GM23338 (cell line): ENCODE measurements around the gene TRPC4AP. TPM values are rescaled to one million over a fixed set of nuclear protein-coding genes. Genes with fewer than 3 reads are reported as not detected.
A peak's percentile ranks its signal among the peaks of the same experiment; 100 is the strongest.

ENCODE experiments used
- ATAC-seq: fragments of 200-7000 bp; cut with Tn5 transposase; 3 replicates; pipeline ENCODE4 v1.9.1; 2020
- DNase-seq: peaks from one replicate; pipeline ENCODE4 v3.0.0-alpha.2; 2015; ENCODE audit warnings: low spot score
- H2AFZ ChIP-seq: fragments of 200-600 bp; sonication (generic); 2 replicates; pipeline ENCODE4 v1.8.0; 2016; ENCODE audit warnings: antibody characterized with exemption, mild to moderate bottlenecking, moderate library complexity
- H3F3A ChIP-seq: fragments of 200-600 bp; sonication (generic); replicated peaks from 2 replicates; pipeline ENCODE4 v1.8.0; 2017; ENCODE audit warnings: antibody characterized with exemption, mixed run types, low read depth
- H3K27ac ChIP-seq: fragments of 200-600 bp; sonication (generic); 2 replicates; pipeline ENCODE4 v1.6.1; 2016; ENCODE audit warnings: low read depth
- H3K27me3 ChIP-seq: fragments of 200-600 bp; sonication (generic); 2 replicates; pipeline ENCODE4 v1.8.0; 2016; ENCODE audit warnings: mild to moderate bottlenecking, mixed run types, moderate library complexity; ENCODE audit not compliant: insufficient read depth
- H3K36me3 ChIP-seq: fragments of 200-600 bp; sonication (generic); 2 replicates; pipeline ENCODE4 v1.8.0; 2016; ENCODE audit warnings: mild to moderate bottlenecking; ENCODE audit not compliant: insufficient read depth
- H3K4me1 ChIP-seq: fragments of 200-600 bp; sonication (generic); 2 replicates; pipeline ENCODE4 v1.8.0; 2016; ENCODE audit warnings: mild to moderate bottlenecking, moderate library complexity; ENCODE audit not compliant: insufficient read depth
- H3K4me2 ChIP-seq: fragments of 200-600 bp; sonication (generic); 2 replicates; pipeline ENCODE4 v1.7.1; 2017; ENCODE audit warnings: mixed run types
- H3K4me3 ChIP-seq: fragments of 200-600 bp; sonication (generic); 2 replicates; pipeline ENCODE4 v1.6.1; 2016; ENCODE audit warnings: mixed run types
- H3K79me2 ChIP-seq: fragments of 200-600 bp; sonication (generic); replicated peaks from 2 replicates; pipeline ENCODE4 v1.8.0; 2017; ENCODE audit warnings: mild to moderate bottlenecking; ENCODE audit not compliant: insufficient read depth
- H3K9me2 ChIP-seq: fragments of 200-600 bp; sonication (generic); 2 replicates; pipeline ENCODE4 v1.8.0; 2017; ENCODE audit not compliant: insufficient read depth
- H4K20me1 ChIP-seq: fragments of 200-600 bp; sonication (generic); replicated peaks from 2 replicates; pipeline ENCODE4 v1.8.0; 2017; ENCODE audit warnings: mild to moderate bottlenecking; ENCODE audit not compliant: insufficient read depth
- H3K27ac Mint-ChIP-seq: 2 replicates; pipeline ENCODE4 v1.8.0; 2020; ENCODE audit warnings: inconsistent platforms, mild to moderate bottlenecking, moderate library complexity, mixed read lengths
- H3K27me3 Mint-ChIP-seq: 3 replicates; pipeline ENCODE4 v1.8.0; 2022; ENCODE audit warnings: low read depth, mild to moderate bottlenecking, moderate library complexity, mixed read lengths, inconsistent platforms; ENCODE audit not compliant: insufficient read depth, poor library complexity
- H3K36me3 Mint-ChIP-seq: 3 replicates; pipeline ENCODE4 v1.8.0; 2021; ENCODE audit warnings: low read depth, mild to moderate bottlenecking, inconsistent platforms, moderate library complexity, mixed read lengths
- H3K4me1 Mint-ChIP-seq: 3 replicates; pipeline ENCODE4 v1.8.0; 2020; ENCODE audit warnings: mild to moderate bottlenecking, inconsistent platforms, mixed read lengths
- H3K4me3 Mint-ChIP-seq: 3 replicates; pipeline ENCODE4 v1.8.0; 2021; ENCODE audit warnings: moderate library complexity, mild to moderate bottlenecking, inconsistent platforms, mixed read lengths
- H3K9me3 Mint-ChIP-seq: 3 replicates; pipeline ENCODE4 v1.8.0; 2020; ENCODE audit warnings: moderate library complexity, mild to moderate bottlenecking, inconsistent platforms, mixed read lengths
- CREB1 ChIP-seq: fragments of 250-450 bp; sonication (Bioruptor Pico); IDR thresholded peaks from 2 replicates; pipeline ENCODE4 v1.5.0; 2020; ENCODE audit warnings: low read depth, mild to moderate bottlenecking, moderate library complexity
- EZH2phosphoT487 ChIP-seq: fragments of 200-600 bp; sonication (generic); IDR thresholded peaks from one replicate; pipeline ENCODE4 v1.8.1; 2018; ENCODE audit warnings: antibody characterized with exemption; ENCODE audit not compliant: unreplicated experiment
- NANOG ChIP-seq: IDR thresholded peaks from 2 replicates; pipeline ENCODE4 v1.6.1; 2016; ENCODE audit warnings: antibody characterized with exemption, borderline replicate concordance
- POLR2AphosphoS5 ChIP-seq: IDR thresholded peaks from 2 replicates; pipeline ENCODE4 v1.6.1; 2016; ENCODE audit warnings: antibody characterized with exemption, low read depth
- STAT1 ChIP-seq: IDR thresholded peaks from one replicate; pipeline ENCODE4 v1.6.1; 2016; ENCODE audit warnings: antibody characterized with exemption; ENCODE audit not compliant: unreplicated experiment
- polyA plus RNA-seq: library from polyadenylated mRNA; unstranded; fragments of >200 nt; fragmentation: Nextera tagmentation; extraction: Ambion mirVana; gene quantifications from 2 replicates; pipeline ENCODE4 v1.2.1, GENCODE V29; 2016
- total RNA-seq: library from RNA; depleted of rRNA; stranded (reverse); fragments of >200 nt; shearing (Covaris generic); gene quantifications from 2 replicates; pipeline ENCODE4 v1.2.3, GENCODE V29; 2014
- TF ChIP-seq, protein P1 (sequence below): IDR thresholded peaks from 2 replicates; pipeline ENCODE4 v1.6.1; 2016; ENCODE audit warnings: antibody characterized with exemption
- TF ChIP-seq, protein P2 (sequence below), 2 experiments: fragments of 200-600 bp in 1 of 2; sonication (generic) in 1 of 2; conservative IDR thresholded peaks; 2 replicates each; pipeline versions ENCODE4 v1.5.1 to v1.6.1; 2016 to 2017; ENCODE audit warnings: antibody characterized with exemption in 2 of 2, low read depth in 2 of 2, mild to moderate bottlenecking in 2 of 2, moderate library complexity in 1 of 2
- TF ChIP-seq, protein P3 (sequence below): fragments of 250-450 bp; sonication (Bioruptor Pico); IDR thresholded peaks from 2 replicates; pipeline ENCODE4 v1.5.0; 2020; ENCODE audit warnings: mild to moderate bottlenecking, moderate library complexity

TRPC4AP gene
- total and polyA plus RNA-seq, 2 experiments from 2014 or later, result 48.8 to 89.5 TPM

DNA sequence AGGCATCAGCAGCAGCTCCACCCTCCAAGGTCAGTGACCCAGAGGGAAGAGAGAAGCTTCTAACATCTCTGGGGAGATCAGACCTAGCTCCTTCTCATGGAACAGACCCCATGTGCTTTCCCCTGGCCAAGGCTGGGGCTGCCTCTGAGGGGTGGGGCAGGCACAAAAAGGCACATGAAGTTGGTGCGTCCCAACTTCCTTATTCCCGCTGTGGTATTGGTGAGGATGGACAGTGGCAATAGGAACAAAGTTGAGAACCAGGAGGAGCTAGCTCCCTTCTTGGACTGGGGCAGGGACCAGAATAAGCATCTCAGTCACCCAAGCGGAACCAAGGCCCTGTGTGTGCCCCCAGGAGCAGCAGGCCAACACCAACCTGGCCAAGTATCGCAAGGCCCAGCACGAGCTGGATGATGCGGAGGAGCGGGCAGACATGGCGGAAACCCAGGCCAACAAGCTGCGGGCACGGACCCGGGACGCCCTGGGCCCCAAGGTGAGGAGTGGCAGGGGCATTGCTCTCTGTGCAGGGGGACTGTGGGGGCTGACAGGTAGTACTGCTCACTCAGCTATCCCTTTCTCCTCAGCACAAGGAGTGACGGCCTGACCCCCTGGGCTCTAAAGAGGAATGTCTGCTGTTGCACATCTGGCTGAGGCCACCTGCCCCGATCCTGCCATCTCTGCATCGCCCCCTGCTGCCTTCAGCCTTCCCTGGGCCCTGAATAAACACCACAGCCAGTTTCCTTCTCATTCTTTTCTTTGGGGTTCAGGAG, 90.8 kb downstream of the TRPC4AP start:
- no peak overlapping the region; the same call in 2 of the 3 replicates for H3K4me3 Mint-ChIP-seq
- H3K9me3 Mint-ChIP-seq, result peaks cover 4% of the 10 kb centered on the region; the same call in 2 of the 3 replicates
- H3K9me2 ChIP-seq, result no peaks in the 10 kb centered on the region
- H3K27ac ChIP-seq, result no peak overlapping the region
- DNase-seq (peak; percentile 70), ATAC-seq (peak; percentile 11)
- H4K20me1 ChIP-seq, result no peaks in the 10 kb centered on the region; the same call in 1 of the 2 replicates
- TF ChIP-seq, protein P1, sequence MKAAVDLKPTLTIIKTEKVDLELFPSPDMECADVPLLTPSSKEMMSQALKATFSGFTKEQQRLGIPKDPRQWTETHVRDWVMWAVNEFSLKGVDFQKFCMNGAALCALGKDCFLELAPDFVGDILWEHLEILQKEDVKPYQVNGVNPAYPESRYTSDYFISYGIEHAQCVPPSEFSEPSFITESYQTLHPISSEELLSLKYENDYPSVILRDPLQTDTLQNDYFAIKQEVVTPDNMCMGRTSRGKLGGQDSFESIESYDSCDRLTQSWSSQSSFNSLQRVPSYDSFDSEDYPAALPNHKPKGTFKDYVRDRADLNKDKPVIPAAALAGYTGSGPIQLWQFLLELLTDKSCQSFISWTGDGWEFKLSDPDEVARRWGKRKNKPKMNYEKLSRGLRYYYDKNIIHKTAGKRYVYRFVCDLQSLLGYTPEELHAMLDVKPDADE, result no peak
- TF ChIP-seq EZH2phosphoT487 (no peak), POLR2AphosphoS5 (no peak), NANOG (no peak), STAT1 (no peak), CREB1 (no peak)
- TF ChIP-seq, protein P2, sequence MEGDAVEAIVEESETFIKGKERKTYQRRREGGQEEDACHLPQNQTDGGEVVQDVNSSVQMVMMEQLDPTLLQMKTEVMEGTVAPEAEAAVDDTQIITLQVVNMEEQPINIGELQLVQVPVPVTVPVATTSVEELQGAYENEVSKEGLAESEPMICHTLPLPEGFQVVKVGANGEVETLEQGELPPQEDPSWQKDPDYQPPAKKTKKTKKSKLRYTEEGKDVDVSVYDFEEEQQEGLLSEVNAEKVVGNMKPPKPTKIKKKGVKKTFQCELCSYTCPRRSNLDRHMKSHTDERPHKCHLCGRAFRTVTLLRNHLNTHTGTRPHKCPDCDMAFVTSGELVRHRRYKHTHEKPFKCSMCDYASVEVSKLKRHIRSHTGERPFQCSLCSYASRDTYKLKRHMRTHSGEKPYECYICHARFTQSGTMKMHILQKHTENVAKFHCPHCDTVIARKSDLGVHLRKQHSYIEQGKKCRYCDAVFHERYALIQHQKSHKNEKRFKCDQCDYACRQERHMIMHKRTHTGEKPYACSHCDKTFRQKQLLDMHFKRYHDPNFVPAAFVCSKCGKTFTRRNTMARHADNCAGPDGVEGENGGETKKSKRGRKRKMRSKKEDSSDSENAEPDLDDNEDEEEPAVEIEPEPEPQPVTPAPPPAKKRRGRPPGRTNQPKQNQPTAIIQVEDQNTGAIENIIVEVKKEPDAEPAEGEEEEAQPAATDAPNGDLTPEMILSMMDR (conservative IDR thresholded peaks at IDR 0.05; ENCODE audit: low read depth in 2 of 2), result peak; percentile 42 to 70
- peaks cover 26% of the 10 kb centered on the region for H3K27me3 Mint-ChIP-seq
- H2AFZ ChIP-seq, result no peak overlapping the region
- H3F3A ChIP-seq, result 0 out of 2 replicates have a peak, but pooled peaks cover 6% of the 10 kb centered on the region
- no peaks in the 10 kb centered on the region for H3K4me1 ChIP-seq
- H3K79me2 ChIP-seq, result no peaks in the 10 kb centered on the region
- peaks cover 48% of the 10 kb centered on the region for H3K36me3 Mint-ChIP-seq
- H3K27me3 ChIP-seq, result no peaks in the 10 kb centered on the region
- H3K4me1 Mint-ChIP-seq, result peaks cover 17% of the 10 kb centered on the region
- no peak overlapping the region; the same call in 1 of the 2 replicates for H3K27ac Mint-ChIP-seq
- H3K4me2 ChIP-seq, result no peak overlapping the region
- peaks cover 8% of the 10 kb centered on the region; the same call in 1 of the 2 replicates for H3K36me3 ChIP-seq
- no peak overlapping the region for H3K4me3 ChIP-seq

GRCh38 chr20:35000922-35001595, 91.5 kb downstream of the TRPC4AP start:
- ATAC-seq, result no peak
- Histone ChIP-seq H3K27ac (no peak overlapping the region), H3K4me2 (no peak overlapping the region), H4K20me1 (no peaks in the 10 kb centered on the region; the same call in 1 of the 2 replicates), H3K4me3 (no peak overlapping the region), H3F3A (0 out of 2 replicates have a peak, but pooled peaks cover 6% of the 10 kb centered on the region), H3K27me3 (no peaks in the 10 kb centered on the region), H3K4me1 (no peaks in the 10 kb centered on the region), H3K79me2 (no peaks in the 10 kb centered on the region), H3K9me2 (no peaks in the 10 kb centered on the region), H2AFZ (no peak overlapping the region), H3K36me3 (peaks cover 3% of the 10 kb centered on the region; the same call in 1 of the 2 replicates)
- no peak for DNase-seq
- Mint-ChIP-seq H3K27ac (no peak overlapping the region), H3K9me3 (peaks cover 4% of the 10 kb centered on the region; the same call in 2 of the 3 replicates), H3K4me3 (no peak overlapping the region), H3K27me3 (peaks cover 32% of the 10 kb centered on the region), H3K4me1 (peaks cover 19% of the 10 kb centered on the region), H3K36me3 (peaks cover 46% of the 10 kb centered on the region)
- no peak for TF ChIP-seq NANOG
- TF ChIP-seq, protein P3, sequence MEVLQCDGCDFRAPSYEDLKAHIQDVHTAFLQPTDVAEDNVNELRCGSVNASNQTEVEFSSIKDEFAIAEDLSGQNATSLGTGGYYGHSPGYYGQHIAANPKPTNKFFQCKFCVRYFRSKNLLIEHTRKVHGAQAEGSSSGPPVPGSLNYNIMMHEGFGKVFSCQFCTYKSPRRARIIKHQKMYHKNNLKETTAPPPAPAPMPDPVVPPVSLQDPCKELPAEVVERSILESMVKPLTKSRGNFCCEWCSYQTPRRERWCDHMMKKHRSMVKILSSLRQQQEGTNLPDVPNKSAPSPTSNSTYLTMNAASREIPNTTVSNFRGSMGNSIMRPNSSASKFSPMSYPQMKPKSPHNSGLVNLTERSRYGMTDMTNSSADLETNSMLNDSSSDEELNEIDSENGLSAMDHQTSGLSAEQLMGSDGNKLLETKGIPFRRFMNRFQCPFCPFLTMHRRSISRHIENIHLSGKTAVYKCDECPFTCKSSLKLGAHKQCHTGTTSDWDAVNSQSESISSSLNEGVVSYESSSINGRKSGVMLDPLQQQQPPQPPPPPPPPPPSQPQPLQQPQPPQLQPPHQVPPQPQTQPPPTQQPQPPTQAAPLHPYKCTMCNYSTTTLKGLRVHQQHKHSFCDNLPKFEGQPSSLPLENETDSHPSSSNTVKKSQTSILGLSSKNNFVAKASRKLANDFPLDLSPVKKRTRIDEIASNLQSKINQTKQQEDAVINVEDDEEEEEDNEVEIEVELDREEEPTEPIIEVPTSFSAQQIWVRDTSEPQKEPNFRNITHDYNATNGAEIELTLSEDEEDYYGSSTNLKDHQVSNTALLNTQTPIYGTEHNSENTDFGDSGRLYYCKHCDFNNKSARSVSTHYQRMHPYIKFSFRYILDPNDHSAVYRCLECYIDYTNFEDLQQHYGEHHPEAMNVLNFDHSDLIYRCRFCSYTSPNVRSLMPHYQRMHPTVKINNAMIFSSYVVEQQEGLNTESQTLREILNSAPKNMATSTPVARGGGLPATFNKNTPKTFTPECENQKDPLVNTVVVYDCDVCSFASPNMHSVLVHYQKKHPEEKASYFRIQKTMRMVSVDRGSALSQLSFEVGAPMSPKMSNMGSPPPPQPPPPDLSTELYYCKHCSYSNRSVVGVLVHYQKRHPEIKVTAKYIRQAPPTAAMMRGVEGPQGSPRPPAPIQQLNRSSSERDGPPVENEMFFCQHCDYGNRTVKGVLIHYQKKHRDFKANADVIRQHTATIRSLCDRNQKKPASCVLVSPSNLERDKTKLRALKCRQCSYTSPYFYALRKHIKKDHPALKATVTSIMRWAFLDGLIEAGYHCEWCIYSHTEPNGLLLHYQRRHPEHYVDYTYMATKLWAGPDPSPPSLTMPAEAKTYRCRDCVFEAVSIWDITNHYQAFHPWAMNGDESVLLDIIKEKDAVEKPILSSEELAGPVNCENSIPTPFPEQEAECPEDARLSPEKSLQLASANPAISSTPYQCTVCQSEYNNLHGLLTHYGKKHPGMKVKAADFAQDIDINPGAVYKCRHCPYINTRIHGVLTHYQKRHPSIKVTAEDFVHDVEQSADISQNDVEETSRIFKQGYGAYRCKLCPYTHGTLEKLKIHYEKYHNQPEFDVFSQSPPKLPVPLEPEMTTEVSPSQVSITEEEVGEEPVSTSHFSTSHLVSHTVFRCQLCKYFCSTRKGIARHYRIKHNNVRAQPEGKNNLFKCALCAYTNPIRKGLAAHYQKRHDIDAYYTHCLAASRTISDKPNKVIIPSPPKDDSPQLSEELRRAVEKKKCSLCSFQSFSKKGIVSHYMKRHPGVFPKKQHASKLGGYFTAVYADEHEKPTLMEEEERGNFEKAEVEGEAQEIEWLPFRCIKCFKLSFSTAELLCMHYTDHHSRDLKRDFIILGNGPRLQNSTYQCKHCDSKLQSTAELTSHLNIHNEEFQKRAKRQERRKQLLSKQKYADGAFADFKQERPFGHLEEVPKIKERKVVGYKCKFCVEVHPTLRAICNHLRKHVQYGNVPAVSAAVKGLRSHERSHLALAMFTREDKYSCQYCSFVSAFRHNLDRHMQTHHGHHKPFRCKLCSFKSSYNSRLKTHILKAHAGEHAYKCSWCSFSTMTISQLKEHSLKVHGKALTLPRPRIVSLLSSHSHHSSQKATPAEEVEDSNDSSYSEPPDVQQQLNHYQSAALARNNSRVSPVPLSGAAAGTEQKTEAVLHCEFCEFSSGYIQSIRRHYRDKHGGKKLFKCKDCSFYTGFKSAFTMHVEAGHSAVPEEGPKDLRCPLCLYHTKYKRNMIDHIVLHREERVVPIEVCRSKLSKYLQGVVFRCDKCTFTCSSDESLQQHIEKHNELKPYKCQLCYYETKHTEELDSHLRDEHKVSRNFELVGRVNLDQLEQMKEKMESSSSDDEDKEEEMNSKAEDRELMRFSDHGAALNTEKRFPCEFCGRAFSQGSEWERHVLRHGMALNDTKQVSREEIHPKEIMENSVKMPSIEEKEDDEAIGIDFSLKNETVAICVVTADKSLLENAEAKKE (CRISPR knock-in tag), result no peak
- TF ChIP-seq, protein P2 (conservative IDR thresholded peaks at IDR 0.05; ENCODE audit: low read depth in 2 of 2), result no peak
